Smooth muscle cell (in vitro differentiated cells): ENCODE data around the gene ZBTB7C. TPM values are rescaled to one million over a fixed set of nuclear protein-coding genes. Genes with fewer than 3 reads are reported as not detected.

Source experiments
- DNase-seq: peaks from one replicate; lab custom pipeline; 2025; ENCODE audit not compliant: unreplicated experiment; lab: John Stamatoyannopoulos, UW
- H2AFZ ChIP-seq: fragments of 200-600 bp; sonication (generic); 2 replicates; pipeline ENCODE4 v1.6.0; 2016; ENCODE audit warnings: antibody characterized with exemption, low read depth, mild to moderate bottlenecking
- H3F3A ChIP-seq: fragments of 200-600 bp; sonication (generic); 2 replicates; pipeline ENCODE4 v1.6.0; 2017; ENCODE audit warnings: antibody characterized with exemption, low read depth
- H3K27ac ChIP-seq: fragments of 200-600 bp; sonication (generic); 2 replicates; pipeline ENCODE4 v1.5.1; 2016; ENCODE audit warnings: low read depth, mild to moderate bottlenecking
- H3K27me3 ChIP-seq: fragments of 200-600 bp; sonication (generic); 2 replicates; pipeline ENCODE4 v1.6.1; 2016; ENCODE audit warnings: low read depth, mild to moderate bottlenecking
- H3K36me3 ChIP-seq: fragments of 200-600 bp; sonication (generic); 2 replicates; pipeline ENCODE4 v1.5.1; 2016; ENCODE audit warnings: low read depth
- H3K4me1 ChIP-seq: fragments of 200-600 bp; sonication (generic); 2 replicates; pipeline ENCODE4 v1.5.1; 2016; ENCODE audit warnings: low read depth
- H3K4me2 ChIP-seq: fragments of 200-600 bp; sonication (generic); 2 replicates; pipeline ENCODE4 v1.6.0; 2016; ENCODE audit warnings: mild to moderate bottlenecking
- H3K4me3 ChIP-seq: fragments of 200-600 bp; sonication (generic); 2 replicates; pipeline ENCODE4 v1.5.1; 2016; ENCODE audit warnings: mild to moderate bottlenecking
- H3K79me2 ChIP-seq: fragments of 200-600 bp; sonication (generic); 2 replicates; pipeline ENCODE4 v1.6.0; 2016; ENCODE audit warnings: low read depth, mild to moderate bottlenecking
- H3K9ac ChIP-seq: fragments of 200-600 bp; sonication (generic); 2 replicates; pipeline ENCODE4 v1.6.0; 2016; ENCODE audit warnings: low read depth
- H3K9me3 ChIP-seq: fragments of 200-600 bp; sonication (generic); replicated peaks from 2 replicates; pipeline ENCODE4 v1.5.1; 2016; ENCODE audit warnings: low read depth
- H4K20me1 ChIP-seq: fragments of 200-600 bp; sonication (generic); 2 replicates; pipeline ENCODE4 v1.6.0; 2016; ENCODE audit warnings: low read depth
- CTCF ChIP-seq: fragments of 200-600 bp; sonication (generic); IDR thresholded peaks from 2 replicates; pipeline ENCODE4 v1.5.1; 2017; ENCODE audit warnings: borderline replicate concordance, mild to moderate bottlenecking, antibody characterized with exemption; ENCODE audit not compliant: insufficient read depth, poor library complexity, severe bottlenecking
- WGBS: methylation state at CpG from one replicate; pipeline ENCODE4 v1.1.7; 2016; ENCODE audit warnings: low lambda C conversion rate; 5-methylcytosine and 5-hydroxymethylcytosine counted together
- polyA plus RNA-seq: library from polyadenylated mRNA; unstranded; fragments of >200 nt; fragmentation: Nextera tagmentation; extraction: Ambion mirVana; gene quantifications from 2 replicates; pipeline ENCODE4 v1.2.1, GENCODE V29; 2016
- total RNA-seq: library from RNA; depleted of rRNA; stranded (reverse); fragments of >200 nt; gene quantifications from 2 replicates; pipeline ENCODE4 v1.2.3, GENCODE V29; 2014

Gene ZBTB7C
- total and polyA plus RNA-seq, 2 experiments from 2014 or later: 0.48 to 0.63 TPM

- Histone ChIP-seq H3K9me3 (no peaks in the 10 kb centered on the region), H3K4me3 (no peak overlapping the region), H3K4me1 (peaks cover 17% of the 10 kb centered on the region), H3K27ac (no peak overlapping the region), H3K9ac (no peak overlapping the region), H3K27me3 (peaks cover 71% of the 10 kb centered on the region), H2AFZ (no peak overlapping the region), H3K4me2 (no peak overlapping the region), H3K79me2 (no peaks in the 10 kb centered on the region), H3F3A (no peaks in the 10 kb centered on the region), H3K36me3 (no peaks in the 10 kb centered on the region), H4K20me1 (no peaks in the 10 kb centered on the region)
- no peak for DNase-seq
- 91% methylated on average over 6 of the region's 6 CpGs for WGBS
- TF ChIP-seq CTCF: no peak
These were observed 276.2 kb downstream of the ZBTB7C start for GRCh38 chr18:48132797-48133655.

DNA sequence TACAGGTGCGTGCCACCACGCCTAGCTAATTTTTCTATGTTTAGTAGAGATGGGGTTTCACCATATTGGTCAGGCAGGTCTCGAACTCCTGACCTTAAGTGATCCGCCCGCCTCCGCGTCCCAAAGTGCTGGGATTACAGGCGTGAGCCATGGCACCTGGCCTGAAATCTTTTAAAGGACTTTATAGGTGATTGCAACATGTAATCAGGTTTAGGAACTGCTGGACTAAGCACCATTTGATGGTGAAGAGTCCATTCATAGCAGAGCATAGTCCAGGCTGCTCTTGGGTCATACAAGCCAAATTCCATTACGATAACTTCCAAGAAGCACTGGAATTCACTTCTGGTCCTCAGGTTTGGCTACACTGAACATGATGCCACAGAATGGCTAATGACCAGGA lies 278.1 kb downstream of the ZBTB7C start:
- no peaks in the 10 kb centered on the region for H3K79me2 ChIP-seq
- no peak for TF ChIP-seq CTCF

GRCh38 chr18:48129621-48130082 lies 279.5 kb downstream of the ZBTB7C start:
- H3F3A ChIP-seq: no peaks in the 10 kb centered on the region
- WGBS: 66% methylated on average over 7 of the region's 7 CpGs
- peaks cover 41% of the 10 kb centered on the region for H3K27me3 ChIP-seq

More for the DNA sequence above, 278.1 kb downstream of the ZBTB7C start:
- no peak for DNase-seq
- Histone ChIP-seq H4K20me1 (no peaks in the 10 kb centered on the region), H2AFZ (no peak overlapping the region), H3K4me2 (no peak overlapping the region), H3F3A (no peaks in the 10 kb centered on the region), H3K4me1 (peaks cover 7% of the 10 kb centered on the region), H3K27me3 (peaks cover 51% of the 10 kb centered on the region), H3K36me3 (no peaks in the 10 kb centered on the region), H3K27ac (no peak overlapping the region), H3K9me3 (no peaks in the 10 kb centered on the region), H3K4me3 (no peak overlapping the region), H3K9ac (no peak overlapping the region)
- 97% methylated on average over 9 of the region's 9 CpGs for WGBS

More at GRCh38 chr18:48129621-48130082, 279.5 kb downstream of the ZBTB7C start:
- H3K36me3 ChIP-seq: no peaks in the 10 kb centered on the region
- H3K9me3 ChIP-seq: no peaks in the 10 kb centered on the region
- no peak overlapping the region for H3K9ac ChIP-seq
- H3K27ac ChIP-seq: no peak overlapping the region
- no peak overlapping the region for H3K4me2 ChIP-seq
- DNase-seq: no peak
- no peaks in the 10 kb centered on the region for H4K20me1 ChIP-seq
- TF ChIP-seq CTCF: no peak
- H2AFZ ChIP-seq: no peak overlapping the region
- H3K4me1 ChIP-seq: no peaks in the 10 kb centered on the region
- H3K4me3 ChIP-seq: no peak overlapping the region
- no peaks in the 10 kb centered on the region for H3K79me2 ChIP-seq
